Muscle of back (tissue), 13 donors: ENCODE results near the gene JPH3. TPM values are rescaled to one million over a fixed set of nuclear protein-coding genes. Genes with fewer than 3 reads are reported as not detected.
A peak's percentile ranks its signal among the peaks of the same experiment; 100 is the strongest.

Experiments
- DNase-seq, 3 donors: peaks; one replicate each; pipeline versions ENCODE4 v3.0.0 to v3.0.0-alpha.2; 2013
- long read RNA-seq, 9 donors: transcript quantifications; one replicate each; lab custom pipeline, GENCODE V29; 2026
- polyA plus RNA-seq, 10 donors: library from polyadenylated mRNA; unstranded; fragments of 120-200 nt; gene quantifications; one replicate each; pipeline ENCODE4 v1.2.1, GENCODE V29; 2013; ENCODE audit not compliant: insufficient read length in 10 of 10

JPH3 gene
- 1 to 10 TPM in 1 of 10 donors, under 1 TPM in 9; 0.23 to 1.2 (median 0.38) TPM for polyA plus RNA-seq
- long read RNA-seq, donor 1 = 0 reads
- long read RNA-seq, donor 2 = 0 reads
- long read RNA-seq, donor 3 = 0 reads
- long read RNA-seq, donor 4 = 0 reads
- long read RNA-seq, donor 5 = 0 reads
- long read RNA-seq, donor 6 = 0 reads
- long read RNA-seq, donor 7, partial matches to known transcripts = 0 of 1 reads
- long read RNA-seq, donor 7, other reads (novel, unspliced or antisense) = 0 of 1 reads
- long read RNA-seq, donor 8 = 0 reads
- long read RNA-seq, donor 9 = 0 reads

GRCh38 chr16:87602001-87602775 is at the start of gene JPH3:
Gene JPH3, plus strand, starts transcription at chr16:87602508. Its CDS starts 639 bp downstream, at chr16:87603147.
- no peak for DNase-seq

- no peak for DNase-seq
These were observed 49.3 kb upstream of the JPH3 start for GRCh38 chr16:87552772-87553573.

- DNase-seq = no peak
These were observed 47.4 kb upstream of the JPH3 start for GRCh38 chr16:87554754-87555427.

DNA sequence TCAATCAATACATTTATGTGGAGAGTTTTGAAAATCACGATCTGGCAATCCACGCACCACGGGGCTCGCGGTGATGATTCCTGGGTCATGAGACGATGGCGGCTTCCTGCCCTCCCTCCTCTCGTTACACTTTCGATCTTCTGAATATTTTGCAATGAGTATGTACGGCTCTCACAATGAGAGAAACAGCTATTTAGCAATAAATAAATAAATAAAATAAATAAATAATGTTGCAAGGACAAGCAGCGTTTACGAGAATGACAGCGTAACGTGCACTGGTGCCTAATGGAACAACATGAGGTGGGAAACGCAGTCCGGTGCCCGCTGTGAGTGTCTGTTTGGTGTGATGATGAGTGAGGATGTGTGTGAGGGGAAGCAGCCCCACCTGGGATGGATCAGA is 46.7 kb upstream of the JPH3 start:
- DNase-seq = no peak

DNA sequence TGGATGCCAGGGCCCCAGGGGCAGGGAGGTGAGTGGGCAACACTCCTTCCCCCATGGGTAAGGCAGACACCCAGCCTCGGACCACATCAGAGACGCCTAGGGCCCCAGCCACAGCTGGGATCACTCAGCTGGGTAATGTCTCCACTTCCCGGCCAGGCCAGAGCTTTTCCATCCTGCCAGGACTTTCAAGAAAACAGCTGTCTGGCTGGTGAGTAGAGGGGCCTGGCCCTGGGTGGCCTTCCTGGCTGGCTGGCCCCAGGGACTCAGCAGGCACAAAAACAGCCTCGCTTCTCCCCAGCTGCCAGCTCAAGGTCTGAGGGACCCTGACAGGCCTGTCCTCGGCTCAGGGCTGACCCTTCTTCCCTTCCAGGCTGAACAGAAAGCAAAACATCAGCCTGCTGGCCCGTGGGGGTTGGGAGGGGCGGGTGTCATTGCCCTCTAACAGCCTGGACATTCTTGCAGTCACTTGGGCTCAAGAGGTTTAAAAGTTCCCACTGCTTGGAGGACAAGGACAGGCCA is 45.3 kb upstream of the JPH3 start:
- DNase-seq = peak in 1 of 3 donors; percentile 43

DNA sequence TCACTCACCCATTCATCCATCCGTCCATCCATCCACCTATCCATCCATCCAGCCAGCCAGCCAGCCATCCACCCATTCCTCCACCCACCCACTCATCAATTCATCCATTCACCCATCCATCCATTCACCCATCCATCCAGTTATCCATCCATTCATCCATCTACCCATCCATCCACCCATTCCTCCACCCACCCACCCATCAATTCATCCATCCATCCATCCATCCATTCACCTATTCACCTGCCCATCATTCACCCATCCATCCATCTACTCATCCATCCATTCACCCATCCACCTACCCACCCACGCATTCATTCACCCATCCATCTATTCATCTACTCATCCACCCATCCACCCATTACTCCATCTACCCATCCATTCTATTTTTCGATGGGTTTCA is 43.6 kb upstream of the JPH3 start:
- DNase-seq = no peak

- DNase-seq = no peak
These were observed 42.4 kb upstream of the JPH3 start for GRCh38 chr16:87559945-87560344.

- no peak for DNase-seq
These were observed 41.7 kb upstream of the JPH3 start for GRCh38 chr16:87560428-87561199.

- DNase-seq = no peak
These were observed 40.9 kb upstream of the JPH3 start for GRCh38 chr16:87561200-87562105.

- DNase-seq = no peak
These were observed 40.1 kb upstream of the JPH3 start for GRCh38 chr16:87562201-87562600.

DNA sequence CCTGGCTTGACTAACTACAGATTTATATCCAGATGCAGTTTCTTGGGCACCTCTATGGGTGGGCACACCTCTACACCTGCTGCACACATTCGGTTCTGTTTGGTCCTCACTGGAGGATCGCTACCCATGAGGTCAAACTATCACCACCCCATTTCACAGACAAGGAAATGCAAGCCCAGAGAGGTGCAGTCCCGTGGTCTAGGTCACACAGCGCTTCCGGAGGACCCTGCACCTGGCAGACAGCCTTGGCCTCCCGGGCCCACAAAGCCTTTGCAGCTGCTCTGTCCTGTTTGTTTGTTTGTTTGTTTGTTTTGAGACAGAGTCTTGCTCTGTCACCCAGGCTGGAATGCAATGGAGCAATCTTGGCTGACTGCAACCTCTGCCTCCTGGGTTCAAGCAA is 39.3 kb upstream of the JPH3 start:
- DNase-seq = no peak

DNA sequence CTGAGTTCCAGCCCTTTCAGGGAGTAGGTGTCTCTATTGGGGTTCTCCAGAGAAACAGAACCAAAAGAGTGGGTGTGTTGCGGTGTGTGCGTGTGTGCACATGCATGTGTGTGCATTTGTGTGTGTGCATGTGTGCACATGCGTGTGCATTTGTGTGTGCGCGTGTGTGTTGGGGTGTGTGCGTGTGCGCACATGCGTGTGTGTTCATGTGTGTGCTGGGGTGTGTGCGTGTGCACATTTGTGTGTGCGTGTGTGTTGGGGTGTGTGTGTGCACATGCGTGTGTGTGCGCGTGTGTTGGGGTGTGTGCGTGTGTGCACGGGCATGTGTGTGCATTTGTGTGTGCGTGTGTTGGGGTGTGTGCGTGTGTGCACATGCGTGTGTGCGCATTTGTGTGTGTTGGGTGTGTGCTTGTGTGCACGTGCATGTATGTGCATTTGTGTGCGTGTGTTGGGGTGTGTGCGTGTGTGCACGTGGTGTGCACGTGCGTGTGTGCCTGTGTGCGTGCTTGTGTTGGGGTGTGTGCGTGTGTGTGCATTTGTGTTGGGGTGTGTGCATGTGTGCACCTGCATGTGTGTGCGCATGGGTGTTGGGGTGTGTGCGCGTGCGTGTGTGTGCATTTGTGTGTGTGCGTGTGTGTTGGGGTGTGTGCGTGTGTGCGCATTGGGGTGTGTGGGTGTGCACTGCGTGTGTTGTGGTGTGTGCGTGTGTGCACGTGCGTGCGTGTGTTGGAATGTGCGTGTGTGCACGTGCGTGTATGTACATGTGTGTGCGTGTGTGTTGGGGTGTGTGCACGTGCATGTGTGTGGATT is 38.4 kb upstream of the JPH3 start:
- no peak for DNase-seq

- DNase-seq = no peak
These were observed 37.9 kb upstream of the JPH3 start for GRCh38 chr16:87564524-87564778.

DNA sequence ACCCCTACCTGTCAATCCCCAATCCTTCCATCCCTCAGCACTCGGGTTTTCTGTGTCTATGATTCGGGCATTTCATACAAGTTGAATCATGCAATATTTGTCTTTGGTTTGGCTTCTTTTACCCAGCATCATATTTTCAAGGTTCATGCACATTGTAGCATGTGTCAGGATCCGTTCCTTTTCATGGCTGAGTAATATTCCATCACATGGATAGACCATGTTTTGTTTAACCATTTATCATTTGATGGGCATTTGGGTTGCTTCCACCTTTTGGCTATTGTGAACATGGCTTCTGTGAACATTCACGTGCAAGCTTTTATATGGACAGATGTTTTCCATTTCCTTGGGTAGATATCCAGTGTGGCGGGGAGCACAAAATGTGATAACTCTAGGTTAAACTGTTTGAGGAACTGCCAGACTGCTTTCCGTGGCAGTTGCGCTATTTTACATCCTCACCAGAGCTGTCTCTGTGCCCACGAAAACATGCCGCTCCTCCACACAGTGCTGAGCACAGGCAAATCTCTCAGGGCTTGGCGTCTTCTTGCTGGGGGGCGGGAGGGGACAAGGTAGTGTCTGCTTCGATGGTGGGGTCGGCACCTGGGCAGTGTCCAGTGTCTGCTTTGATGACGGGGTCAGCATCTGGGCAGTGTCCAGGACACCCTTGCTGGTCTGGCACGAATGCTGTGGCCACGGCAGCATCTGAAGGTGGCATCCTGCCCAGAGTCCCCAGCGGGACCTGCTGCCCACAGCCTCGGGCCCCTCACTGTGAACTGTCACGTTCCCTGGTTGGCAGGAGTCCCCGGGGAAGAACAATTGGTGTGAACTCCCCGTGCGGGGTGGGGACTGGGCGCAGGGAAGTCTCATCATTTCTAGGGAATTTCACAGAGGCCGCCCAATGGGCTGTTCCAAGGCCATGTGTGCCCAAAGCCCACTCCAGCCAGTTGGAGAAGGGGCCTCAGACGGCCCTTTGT is 32.4 kb upstream of the JPH3 start:
- DNase-seq = no peak

GRCh38 chr16:87570572-87570937 is 31.8 kb upstream of the JPH3 start:
- no peak for DNase-seq

- no peak for DNase-seq
These were observed 31.1 kb upstream of the JPH3 start for GRCh38 chr16:87570938-87571867.

GRCh38 chr16:87571868-87572244 is 30.5 kb upstream of the JPH3 start:
- DNase-seq = no peak
